TTC549 (cell line): ENCODE results near the gene PABPC3.

ENCODE experiments used
- FAIRE-seq: peaks from 2 replicates; lab custom pipeline; 2012; peaks lifted over from hg19 to GRCh38; lab: Jason Lieb, UNC

Gene PABPC3

GRCh38 chr13:25095851-25096453, at the start of gene PABPC3:
Gene PABPC3, plus strand, starts transcription at chr13:25096136. Its CDS starts 63 bp downstream, at chr13:25096199.
- no peak for FAIRE-seq

DNA sequence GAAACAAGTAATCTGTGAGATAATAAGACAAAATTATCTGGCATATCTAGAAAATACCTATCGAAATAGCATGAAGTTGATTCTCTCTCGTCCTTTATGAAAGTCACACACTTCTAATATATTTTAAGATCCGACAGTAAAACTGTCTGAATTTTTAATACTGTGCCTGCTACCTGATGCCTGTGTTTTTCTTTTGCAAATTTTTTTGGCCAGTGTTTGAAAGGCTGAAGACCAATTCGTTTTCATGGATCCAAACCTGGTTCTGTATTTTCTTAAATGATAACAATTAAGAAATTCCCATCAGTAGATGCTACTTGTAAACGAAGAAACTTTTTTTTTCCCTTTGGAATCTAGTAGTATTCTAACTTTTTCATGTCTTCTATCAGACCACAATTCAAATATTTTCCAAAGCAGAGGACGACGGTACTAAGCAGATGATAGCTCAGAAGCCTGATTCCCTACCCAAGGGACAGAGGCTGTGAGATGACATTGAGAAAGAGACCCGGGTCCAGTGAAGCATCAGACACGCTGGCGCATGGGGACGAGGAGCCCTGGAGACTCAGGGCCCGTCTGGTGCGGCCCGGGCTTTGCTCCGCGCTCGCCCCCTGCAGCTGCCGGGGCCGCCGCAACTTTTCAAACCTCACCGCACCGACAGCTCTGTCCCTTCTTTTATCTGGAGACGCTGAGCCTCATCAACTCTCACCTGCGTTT, 49.5 kb upstream of the PABPC3 start:
- no peak for FAIRE-seq

- no peak for FAIRE-seq
Observed at GRCh38 chr13:25046985-25047511, 48.9 kb upstream of the PABPC3 start.

DNA sequence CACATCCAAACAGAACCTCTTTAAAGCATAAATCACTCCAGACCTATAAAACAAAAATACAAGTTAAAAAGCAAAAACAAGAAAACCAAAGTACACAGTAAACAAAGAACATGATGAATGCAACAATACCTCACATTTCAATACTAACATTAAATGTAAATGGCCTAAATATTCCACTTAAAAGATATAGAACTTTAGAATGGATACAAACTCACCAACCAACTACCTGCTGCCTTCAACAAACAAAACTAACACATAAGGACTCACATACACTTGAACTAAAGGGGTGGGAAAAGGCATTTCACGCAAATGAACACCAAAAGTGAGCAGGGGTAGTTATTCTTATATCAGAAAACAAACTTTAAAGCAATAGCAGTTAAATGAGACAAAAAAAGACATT, 44.9 kb upstream of the PABPC3 start:
- FAIRE-seq = no peak

DNA sequence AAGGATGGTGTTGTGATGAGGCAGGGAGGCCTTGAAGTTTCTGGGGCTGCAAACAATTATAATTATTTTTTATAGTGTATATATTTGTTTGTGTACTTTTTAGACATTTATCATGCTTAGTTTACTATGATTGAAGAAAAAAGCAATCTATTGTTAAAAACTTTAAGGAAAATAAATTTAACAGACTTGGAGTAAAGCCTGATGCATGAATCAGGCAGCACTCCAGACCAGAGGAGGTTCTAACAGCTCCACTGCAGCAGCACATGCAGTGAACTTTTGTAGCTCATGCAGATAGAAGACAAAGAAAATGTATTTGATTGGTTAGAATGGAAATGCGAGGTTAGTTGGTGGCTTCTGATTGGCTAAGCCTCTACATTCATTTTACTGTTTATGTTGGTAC, 36.8 kb upstream of the PABPC3 start:
- FAIRE-seq = no peak

- no peak for FAIRE-seq
Observed at GRCh38 chr13:25059958-25060357, 36.0 kb upstream of the PABPC3 start.

- FAIRE-seq = no peak
Observed at GRCh38 chr13:25062479-25062878, 33.5 kb upstream of the PABPC3 start.

DNA sequence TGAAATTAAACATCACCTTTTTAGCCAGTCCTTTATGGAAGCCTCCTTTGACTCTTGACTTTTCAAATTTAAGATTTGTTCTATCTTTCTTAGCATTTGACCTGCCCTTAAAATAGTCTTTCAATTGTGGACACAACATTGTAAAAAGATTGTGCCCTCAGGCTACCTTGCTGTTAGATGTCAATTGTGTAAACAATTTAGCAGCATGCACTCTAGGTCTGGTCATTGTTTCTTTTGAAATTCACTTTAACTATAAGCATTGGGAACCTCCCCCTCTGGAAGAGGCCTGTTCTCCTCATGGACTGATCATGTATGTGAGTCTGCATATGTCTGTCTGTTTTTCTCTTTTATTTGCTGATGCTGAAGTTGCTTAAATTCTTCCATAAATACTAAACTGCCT, 31.5 kb upstream of the PABPC3 start:
- FAIRE-seq = no peak

DNA sequence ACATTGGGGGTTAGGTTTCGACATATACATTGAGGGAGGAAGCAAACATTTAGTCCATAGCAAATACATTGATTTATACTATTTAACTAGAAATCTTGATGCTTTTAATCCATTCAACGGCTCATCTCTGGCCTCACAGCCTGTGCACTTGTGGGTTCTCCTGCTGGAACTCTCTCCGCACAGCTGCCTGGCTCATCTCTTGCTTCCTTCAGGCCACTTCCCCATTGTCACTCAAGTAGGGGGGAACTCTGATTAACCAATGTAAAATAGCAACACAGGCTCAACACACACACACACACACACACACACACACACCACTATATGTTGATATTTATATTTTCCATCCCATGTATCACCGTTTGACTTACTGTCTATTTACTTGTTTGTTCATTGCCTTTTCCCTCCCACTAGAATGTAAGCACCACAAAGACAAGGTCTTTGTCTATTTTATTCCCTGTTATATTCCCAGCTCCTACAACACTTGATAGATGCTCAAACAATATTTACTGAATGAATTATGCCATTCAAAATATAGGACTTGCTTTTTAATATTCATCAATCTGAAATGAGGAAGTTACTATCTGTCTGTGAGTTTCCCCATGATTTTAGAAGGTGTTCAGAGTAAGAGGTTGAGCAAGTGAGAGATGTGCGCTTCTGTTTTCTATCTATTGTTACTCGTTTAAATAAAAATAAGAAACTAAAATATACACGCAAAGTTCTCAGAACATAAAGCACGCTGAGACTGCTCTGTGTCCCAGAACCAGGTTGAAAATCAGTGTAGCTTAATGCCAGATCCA, 29.8 kb upstream of the PABPC3 start:
- FAIRE-seq = no peak

- FAIRE-seq = no peak
Observed at GRCh38 chr13:25067064-25067463, 28.9 kb upstream of the PABPC3 start.

- FAIRE-seq = no peak
Observed at GRCh38 chr13:25068810-25069209, 27.1 kb upstream of the PABPC3 start.

DNA sequence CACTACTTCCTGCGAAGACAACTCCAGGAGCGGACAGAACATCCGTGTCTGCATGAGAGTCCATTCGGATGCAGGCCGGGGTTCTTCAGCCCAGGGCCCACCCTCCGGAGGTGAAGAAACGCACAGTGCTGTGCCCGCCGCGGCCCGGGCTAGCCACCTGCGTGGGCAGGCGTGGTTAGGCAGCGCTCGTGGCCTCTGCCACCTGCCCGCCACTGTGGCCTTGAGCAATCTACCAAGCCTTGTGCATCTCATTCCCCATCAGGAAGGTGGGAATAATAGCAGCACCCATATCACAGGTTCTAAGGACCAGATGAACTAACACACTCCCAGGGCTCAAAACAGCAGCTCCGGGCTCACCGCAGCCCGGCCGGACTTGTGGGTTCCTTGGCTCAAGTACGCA, 26.7 kb upstream of the PABPC3 start:
- no peak for FAIRE-seq

DNA sequence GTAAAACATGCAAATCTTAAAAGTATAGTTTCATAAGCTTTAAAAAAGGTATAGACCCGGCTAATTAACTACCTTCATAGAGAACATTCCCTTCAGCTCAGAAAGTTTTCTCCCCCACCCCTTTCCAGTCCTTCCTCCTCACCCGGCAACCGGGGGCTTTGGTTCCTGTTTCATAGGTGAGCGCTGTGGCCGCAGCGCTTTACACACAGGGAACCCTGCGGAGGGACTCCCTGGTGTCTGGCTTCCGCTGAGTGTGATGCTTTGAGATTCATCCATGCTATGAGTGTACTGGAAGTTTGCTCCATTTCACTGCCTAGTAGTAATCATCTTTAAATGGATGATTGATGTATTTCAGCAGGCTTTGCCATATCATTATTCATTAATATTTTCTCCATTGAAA, 26.0 kb upstream of the PABPC3 start:
- FAIRE-seq = no peak

DNA sequence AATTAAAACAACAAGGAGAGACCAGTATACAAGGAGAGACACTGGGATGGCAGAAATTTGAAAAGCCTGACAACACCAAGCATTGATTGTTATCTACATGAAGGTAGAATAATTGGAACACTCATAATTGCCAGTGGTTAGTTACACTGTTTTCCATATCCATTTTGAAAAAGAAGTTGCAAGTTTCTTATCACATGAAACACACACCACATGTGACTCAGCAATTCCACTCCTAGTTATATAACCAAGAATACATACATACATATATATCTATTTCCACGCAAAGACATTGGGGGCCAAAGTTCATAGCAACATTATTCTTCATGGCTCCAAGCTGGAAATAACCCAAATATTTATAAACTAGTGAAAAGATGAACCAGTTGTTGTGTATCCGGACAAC, 15.2 kb upstream of the PABPC3 start:
- no peak for FAIRE-seq

DNA sequence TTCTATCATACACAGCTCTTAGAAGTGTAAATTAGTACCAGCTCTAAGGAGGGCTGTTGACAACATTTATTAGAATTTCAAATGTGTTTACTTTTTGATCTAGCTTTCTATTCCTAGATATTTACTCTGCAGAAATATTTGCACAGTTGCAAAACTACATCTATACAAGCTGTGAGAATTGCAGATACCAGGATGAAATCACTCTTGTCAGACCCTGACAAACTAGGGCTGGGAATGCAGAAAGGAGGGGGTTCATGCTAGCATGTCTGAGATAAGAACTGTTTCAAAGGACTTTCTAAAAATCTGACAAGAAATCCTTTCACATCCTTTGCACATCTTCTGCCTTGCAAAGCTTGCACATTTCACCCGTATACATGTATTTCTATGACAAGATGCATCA, 11.8 kb upstream of the PABPC3 start:
- FAIRE-seq = no peak

GRCh38 chr13:25085125-25085742, 10.7 kb upstream of the PABPC3 start:
- FAIRE-seq = peak; percentile 13

- no peak for FAIRE-seq
Observed at GRCh38 chr13:25088562-25089221, 7.2 kb upstream of the PABPC3 start.

DNA sequence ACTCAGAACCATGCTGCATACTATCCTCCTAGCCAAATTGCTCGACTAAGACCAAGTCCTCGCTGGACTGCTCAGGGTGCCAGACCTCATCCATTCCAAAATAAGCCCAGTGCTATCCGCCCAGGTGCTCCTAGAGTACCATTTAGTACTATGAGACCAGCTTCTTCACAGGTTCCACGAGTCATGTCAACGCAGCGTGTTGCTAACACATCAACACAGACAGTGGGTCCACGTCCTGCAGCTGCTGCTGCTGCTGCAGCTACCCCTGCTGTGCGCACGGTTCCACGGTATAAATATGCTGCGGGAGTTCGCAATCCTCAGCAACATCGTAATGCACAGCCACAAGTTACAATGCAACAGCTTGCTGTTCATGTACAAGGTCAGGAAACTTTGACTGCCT, 1.5 kb downstream of the PABPC3 start:
- FAIRE-seq = no peak

GRCh38 chr13:25103711-25104110, 7.8 kb downstream of the PABPC3 start:
- no peak for FAIRE-seq

DNA sequence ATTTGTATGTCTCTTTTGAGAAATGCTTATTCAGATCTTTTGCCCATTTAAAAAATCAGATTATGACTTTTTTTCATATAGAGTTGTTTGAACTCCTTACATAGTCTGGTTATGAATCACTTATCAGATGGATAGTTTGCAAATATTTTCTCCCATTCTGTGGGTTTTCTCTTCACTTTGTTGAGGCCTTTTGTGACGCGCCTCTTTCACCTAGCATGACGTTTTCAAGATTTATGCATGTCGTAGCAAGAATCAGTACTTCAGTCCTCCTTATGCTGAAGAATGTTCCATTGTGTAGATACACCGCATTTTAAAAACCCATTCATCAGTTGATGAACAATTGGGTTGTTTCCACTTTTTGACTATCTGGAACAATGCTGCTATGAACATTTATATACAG, 13.4 kb downstream of the PABPC3 start:
- no peak for FAIRE-seq

DNA sequence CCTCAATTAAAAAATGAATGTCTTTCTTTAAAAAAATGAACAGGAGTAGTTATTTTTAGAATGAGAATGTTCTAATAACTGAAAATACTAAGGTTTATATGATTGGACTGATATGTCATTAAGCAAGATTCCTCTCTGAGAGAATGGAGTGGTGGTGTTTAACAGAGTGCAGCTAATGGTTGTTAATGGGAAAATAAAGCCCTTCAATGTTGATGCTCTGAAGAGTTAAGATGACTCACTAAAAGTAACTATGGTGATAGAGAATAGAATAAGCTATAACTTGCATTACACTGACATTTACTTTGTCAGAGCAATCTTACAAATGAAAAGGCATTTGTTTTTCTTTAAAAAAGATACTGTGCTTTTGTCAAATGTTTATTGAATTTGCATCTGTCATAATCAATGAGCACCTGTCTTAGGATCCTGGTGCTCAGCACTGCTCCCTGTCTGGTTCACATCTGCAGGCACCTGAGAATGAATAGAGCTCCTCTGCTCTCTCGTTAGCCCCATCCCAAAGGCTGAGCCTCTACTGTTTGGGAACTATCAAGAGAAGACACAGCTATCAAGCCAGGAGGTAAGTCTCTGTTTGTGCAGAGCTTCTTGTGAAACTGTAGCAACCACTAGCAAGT, 15.1 kb downstream of the PABPC3 start:
- FAIRE-seq = no peak

- no peak for FAIRE-seq
Observed at GRCh38 chr13:25111585-25111956, 15.6 kb downstream of the PABPC3 start.
